HG03575 (cell line): Measurements from ENCODE around the gene OSER1.

Source experiments
- ATAC-seq: cut with Tn5 transposase; IDR thresholded peaks from one replicate; pipeline ENCODE4 v1.9.1; 2021; ENCODE audit not compliant: unreplicated experiment, insufficient number of reproducible peaks, low FRiP score; ENCODE audit errors: extremely low read depth

The OSER1 gene

GRCh38 chr20:44157061-44157460 lies 53.5 kb downstream of the OSER1 start:
- no peak for ATAC-seq

GRCh38 chr20:44154521-44155001 lies 56.0 kb downstream of the OSER1 start:
- no peak for ATAC-seq

- no peak for ATAC-seq
Measured at GRCh38 chr20:44153636-44154043, 56.9 kb downstream of the OSER1 start.

- no peak for ATAC-seq
Measured at GRCh38 chr20:44151621-44152416, 58.8 kb downstream of the OSER1 start.

- no peak for ATAC-seq
Measured at GRCh38 chr20:44146272-44146671, 64.3 kb downstream of the OSER1 start.
